Measurements from ENCODE around the gene SERGEF. TPM values are rescaled to one million over a fixed set of nuclear protein-coding genes. Genes with fewer than 3 reads are reported as not detected.

The SERGEF gene
- total RNA-seq, 1 donor from 2014 or later, result 17.6 TPM

- H3K27ac Mint-ChIP-seq (ENCODE audit: unreplicated experiment), result no peak overlapping the region
- peaks cover 2% of the 10 kb centered on the region for H3K9me3 Mint-ChIP-seq (ENCODE audit: unreplicated experiment)
- H3K79me2 ChIP-seq (ENCODE audit: insufficient read depth, low read length), result no peaks in the 10 kb centered on the region
Measured at GRCh38 chr11:17778352-17778751, 234.5 kb downstream of the SERGEF start.

GRCh38 chr11:17777738-17778091, 235.1 kb downstream of the SERGEF start:
- no peaks in the 10 kb centered on the region for H3K4me1 Mint-ChIP-seq (ENCODE audit: low read depth, unreplicated experiment)
- peaks cover 42% of the 10 kb centered on the region for H3K27me3 Mint-ChIP-seq (ENCODE audit: low read depth, unreplicated experiment)
- H2AFZ ChIP-seq (ENCODE audit: low read depth, low read length), result no peak overlapping the region
- H3K36me3 Mint-ChIP-seq (ENCODE audit: low read depth, unreplicated experiment), result no peaks in the 10 kb centered on the region
- no peak for TF ChIP-seq EZH2 (IDR thresholded peaks at IDR 0.05; ENCODE audit: insufficient read depth, low read length)
- no peak for TF ChIP-seq CTCF (IDR thresholded peaks at IDR 0.05; ENCODE audit: insufficient read depth, low read depth, low read length)
- no peak overlapping the region for H3K27ac ChIP-seq (ENCODE audit: low read depth, low read length)
- no peak overlapping the region for H3K27ac Mint-ChIP-seq (ENCODE audit: unreplicated experiment)
- no peak overlapping the region for H3K9ac ChIP-seq (ENCODE audit: low read length)
- H3K27me3 ChIP-seq (ENCODE audit: insufficient read depth, low read length), result no peaks in the 10 kb centered on the region
- no peak for FAIRE-seq
- H3K9me3 Mint-ChIP-seq (ENCODE audit: unreplicated experiment), result peaks cover 2% of the 10 kb centered on the region
- no peak overlapping the region for H3K4me3 ChIP-seq (ENCODE audit: insufficient read depth, low read depth, low read length)
- no peaks in the 10 kb centered on the region for H4K20me1 ChIP-seq (ENCODE audit: insufficient read depth, low read length)
- no peak overlapping the region for H3K4me2 ChIP-seq (ENCODE audit: low read length)
- H3K79me2 ChIP-seq (ENCODE audit: insufficient read depth, low read length), result no peaks in the 10 kb centered on the region
- DNase-seq (ENCODE audit: low read depth), result no peak
- no peaks in the 10 kb centered on the region for H3K36me3 ChIP-seq (ENCODE audit: insufficient read depth, low read length)
- H3K4me3 Mint-ChIP-seq (ENCODE audit: unreplicated experiment), result no peak overlapping the region
- H3K4me1 ChIP-seq (ENCODE audit: insufficient read depth, low read length), result no peaks in the 10 kb centered on the region
- H3K9me3 ChIP-seq (ENCODE audit: insufficient read depth, low read depth, low read length), result no peaks in the 10 kb centered on the region

More at GRCh38 chr11:17778352-17778751, 234.5 kb downstream of the SERGEF start:
- no peak overlapping the region for H3K9ac ChIP-seq (ENCODE audit: low read length)
- no peaks in the 10 kb centered on the region for H4K20me1 ChIP-seq (ENCODE audit: insufficient read depth, low read length)
- no peak overlapping the region for H3K4me2 ChIP-seq (ENCODE audit: low read length)
- H3K4me3 ChIP-seq (ENCODE audit: insufficient read depth, low read depth, low read length), result no peak overlapping the region
- H3K4me3 Mint-ChIP-seq (ENCODE audit: unreplicated experiment), result no peak overlapping the region
- H3K4me1 ChIP-seq (ENCODE audit: insufficient read depth, low read length), result no peaks in the 10 kb centered on the region
- no peaks in the 10 kb centered on the region for H3K36me3 Mint-ChIP-seq (ENCODE audit: low read depth, unreplicated experiment)
- no peaks in the 10 kb centered on the region for H3K27me3 ChIP-seq (ENCODE audit: insufficient read depth, low read length)
- no peak overlapping the region for H3K27ac ChIP-seq (ENCODE audit: low read depth, low read length)
- H3K4me1 Mint-ChIP-seq (ENCODE audit: low read depth, unreplicated experiment), result no peaks in the 10 kb centered on the region
- no peaks in the 10 kb centered on the region for H3K9me3 ChIP-seq (ENCODE audit: insufficient read depth, low read depth, low read length)
- H2AFZ ChIP-seq (ENCODE audit: low read depth, low read length), result no peak overlapping the region
- FAIRE-seq, result no peak
- H3K27me3 Mint-ChIP-seq (ENCODE audit: low read depth, unreplicated experiment), result peaks cover 42% of the 10 kb centered on the region
- no peaks in the 10 kb centered on the region for H3K36me3 ChIP-seq (ENCODE audit: insufficient read depth, low read length)
- DNase-seq (ENCODE audit: low read depth), result no peak
- no peak for TF ChIP-seq CTCF (IDR thresholded peaks at IDR 0.05; ENCODE audit: insufficient read depth, low read depth, low read length)
- no peak for TF ChIP-seq EZH2 (IDR thresholded peaks at IDR 0.05; ENCODE audit: insufficient read depth, low read length)

- no peak overlapping the region for H3K27ac ChIP-seq (ENCODE audit: low read depth, low read length)
- no peaks in the 10 kb centered on the region for H3K4me1 ChIP-seq (ENCODE audit: insufficient read depth, low read length)
- Mint-ChIP-seq H3K4me3 (ENCODE audit: unreplicated experiment) (no peak overlapping the region), H3K27ac (ENCODE audit: unreplicated experiment) (no peak overlapping the region), H3K36me3 (ENCODE audit: low read depth, unreplicated experiment) (no peaks in the 10 kb centered on the region), H3K27me3 (ENCODE audit: low read depth, unreplicated experiment) (peaks cover 42% of the 10 kb centered on the region), H3K4me1 (ENCODE audit: low read depth, unreplicated experiment) (no peaks in the 10 kb centered on the region), H3K9me3 (ENCODE audit: unreplicated experiment) (peaks cover 4% of the 10 kb centered on the region)
- H3K4me2 ChIP-seq (ENCODE audit: low read length), result no peak overlapping the region
- H3K4me3 ChIP-seq (ENCODE audit: insufficient read depth, low read depth, low read length), result no peak overlapping the region
- DNase-seq (ENCODE audit: low read depth), result no peak
- no peaks in the 10 kb centered on the region for H3K79me2 ChIP-seq (ENCODE audit: insufficient read depth, low read length)
- H3K36me3 ChIP-seq (ENCODE audit: insufficient read depth, low read length), result no peaks in the 10 kb centered on the region
- H4K20me1 ChIP-seq (ENCODE audit: insufficient read depth, low read length), result no peaks in the 10 kb centered on the region
- no peak overlapping the region for H2AFZ ChIP-seq (ENCODE audit: low read depth, low read length)
- H3K27me3 ChIP-seq (ENCODE audit: insufficient read depth, low read length), result no peaks in the 10 kb centered on the region
- TF ChIP-seq CTCF (IDR thresholded peaks at IDR 0.05; ENCODE audit: insufficient read depth, low read depth, low read length), result no peak
- no peak for TF ChIP-seq EZH2 (IDR thresholded peaks at IDR 0.05; ENCODE audit: insufficient read depth, low read length)
- H3K9me3 ChIP-seq (ENCODE audit: insufficient read depth, low read depth, low read length), result no peaks in the 10 kb centered on the region
- H3K9ac ChIP-seq (ENCODE audit: low read length), result no peak overlapping the region
- no peak for FAIRE-seq
Measured at GRCh38 chr11:17777086-17777737, 235.6 kb downstream of the SERGEF start.

Data from astrocyte (in vitro differentiated cells and primary cell).